ENCODE data around the gene ORMDL2. TPM values are rescaled to one million over a fixed set of nuclear protein-coding genes. Genes with fewer than 3 reads are reported as not detected.

ORMDL2 gene
- total and polyA plus RNA-seq, 12 donors = 11.7 to 97.7 (median 45.1) TPM

- Histone ChIP-seq H3K36me3 (replicated peaks in 1 of 2) (peaks cover 0 to 15% of the 10 kb centered on the region in 2 donors), H3K4me3 (no peak overlapping the region), H3K27ac (no peak overlapping the region), H3K9me3 (replicated peaks in 1 of 3) (no peaks in the 10 kb centered on the region), H3K27me3 (no peaks in the 10 kb centered on the region), H3K4me1 (replicated peaks in 1 of 2) (peaks cover 0 to 15% of the 10 kb centered on the region in 2 donors)
- 82 to 91% (median 84%) methylated on average over 5 of the region's 5 CpGs for WGBS, 4 donors
- intact Hi-C loops (cut with DNase I) = loop anchor here in 1 of 2 donors (10.0 kb wide), 1 partner anchor 64 kb away; the partner anchor contains the start of gene GDF11
- TF ChIP-seq POLR2A (IDR thresholded peaks at IDR 0.05) (no peak), CTCF (IDR thresholded peaks at IDR 0.05) (no peak)
- DNase-seq = no peak
Measured at GRCh38 chr12:55809274-55809673, 8.6 kb upstream of the ORMDL2 start.

- intact Hi-C loops (cut with DNase I) = no loop called here
- WGBS, 4 donors = 26 to 45% (median 37%) methylated on average over 1 of the region's 1 CpG
Measured at GRCh38 chr12:55812088-55812487, 5.8 kb upstream of the ORMDL2 start.

GRCh38 chr12:55814257-55814656 is 3.6 kb upstream of the ORMDL2 start:
- TF ChIP-seq CTCF (IDR thresholded peaks at IDR 0.05) (no peak), POLR2A (IDR thresholded peaks at IDR 0.05) (no peak)
- no peaks in the 10 kb centered on the region for H3K9me3 ChIP-seq (replicated peaks in 1 of 3)
- intact Hi-C loops (cut with DNase I) = no loop called here
- H3K4me3 ChIP-seq = no peak overlapping the region
- peaks cover 0 to 16% of the 10 kb centered on the region in 2 donors for H3K36me3 ChIP-seq (replicated peaks in 1 of 2)
- DNase-seq = no peak
- H3K4me1 ChIP-seq (replicated peaks in 1 of 2) = peaks cover 18 to 48% of the 10 kb centered on the region in 2 donors
- H3K27me3 ChIP-seq = no peaks in the 10 kb centered on the region
- no peak overlapping the region for H3K27ac ChIP-seq

More at GRCh38 chr12:55812088-55812487, 5.8 kb upstream of the ORMDL2 start:
- Histone ChIP-seq H3K4me1 (replicated peaks in 1 of 2) (peaks cover 18 to 39% of the 10 kb centered on the region in 2 donors), H3K27me3 (no peaks in the 10 kb centered on the region), H3K27ac (no peak overlapping the region), H3K4me3 (no peak overlapping the region), H3K36me3 (replicated peaks in 1 of 2) (peaks cover 0 to 28% of the 10 kb centered on the region in 2 donors), H3K9me3 (replicated peaks in 1 of 3) (no peaks in the 10 kb centered on the region)
- DNase-seq = no peak
- no peak for TF ChIP-seq POLR2A (IDR thresholded peaks at IDR 0.05)
- TF ChIP-seq CTCF (IDR thresholded peaks at IDR 0.05) = no peak

GRCh38 chr12:55815473-55815872 is 2.4 kb upstream of the ORMDL2 start:
- Histone ChIP-seq H3K4me1 (replicated peaks in 1 of 2) (peaks cover 18 to 48% of the 10 kb centered on the region in 2 donors), H3K27ac (no peak overlapping the region), H3K9me3 (replicated peaks in 1 of 3) (no peaks in the 10 kb centered on the region), H3K27me3 (no peaks in the 10 kb centered on the region), H3K36me3 (replicated peaks in 1 of 2) (peaks cover 0 to 28% of the 10 kb centered on the region in 2 donors), H3K4me3 (no peak overlapping the region)
- no peak for TF ChIP-seq CTCF (IDR thresholded peaks at IDR 0.05)
- no peak for TF ChIP-seq POLR2A (IDR thresholded peaks at IDR 0.05)
- intact Hi-C loops (cut with DNase I) = loop anchor here in 1 of 2 donors (5.0 kb wide), 1 partner anchor 127 kb away; no protein-coding TSS in a partner anchor
- no peak for DNase-seq
- 79 to 87% (median 85%) methylated on average over 9 to 12 of the region's 12 CpGs for WGBS, 4 donors
